ENCODE data around the gene VRK1.

The VRK1 gene

DNA sequence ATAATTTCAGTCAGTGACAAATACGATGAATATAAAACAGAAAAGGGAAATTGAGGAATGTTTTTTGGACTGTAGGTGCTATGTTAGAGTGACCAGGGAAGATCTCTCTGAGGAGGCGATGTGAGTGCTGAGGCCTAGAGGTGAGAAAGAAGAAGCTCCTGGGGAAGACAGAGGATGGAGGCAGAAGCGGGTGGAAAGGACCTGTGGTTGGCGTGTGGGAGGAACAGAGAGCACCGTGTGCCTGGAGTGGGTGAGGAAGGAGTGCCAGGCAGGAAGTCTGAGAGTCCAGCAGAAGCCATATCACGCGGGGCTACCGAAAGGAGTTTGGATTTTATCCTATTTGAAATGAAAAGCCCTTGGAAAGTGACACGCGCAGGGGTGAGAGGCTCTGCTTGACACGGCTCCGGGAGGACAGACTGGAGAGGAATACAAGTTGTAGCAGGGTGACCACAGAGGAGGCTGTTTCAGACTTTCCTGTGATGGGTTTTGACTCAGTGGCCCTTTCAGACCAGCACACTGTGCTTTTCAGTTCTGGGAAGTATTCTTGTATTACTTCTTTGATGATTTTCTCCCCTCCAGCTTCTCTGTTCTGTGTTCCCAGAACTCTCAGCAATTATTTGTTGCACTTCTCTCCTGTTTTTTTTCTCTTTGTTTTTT lies 96.9 kb downstream of the VRK1 start:
- H3K9me3 ChIP-seq (ENCODE audit: insufficient read depth, low read length) = no peaks in the 10 kb centered on the region
- no peaks in the 10 kb centered on the region for H3K27me3 ChIP-seq (ENCODE audit: low read length)
- no peaks in the 10 kb centered on the region for H3K36me3 ChIP-seq (ENCODE audit: low read length)
- no peak for TF ChIP-seq EZH2phosphoT487 (conservative IDR thresholded peaks at IDR 0.05; ENCODE audit: low read length)
- TF ChIP-seq, protein P1, sequence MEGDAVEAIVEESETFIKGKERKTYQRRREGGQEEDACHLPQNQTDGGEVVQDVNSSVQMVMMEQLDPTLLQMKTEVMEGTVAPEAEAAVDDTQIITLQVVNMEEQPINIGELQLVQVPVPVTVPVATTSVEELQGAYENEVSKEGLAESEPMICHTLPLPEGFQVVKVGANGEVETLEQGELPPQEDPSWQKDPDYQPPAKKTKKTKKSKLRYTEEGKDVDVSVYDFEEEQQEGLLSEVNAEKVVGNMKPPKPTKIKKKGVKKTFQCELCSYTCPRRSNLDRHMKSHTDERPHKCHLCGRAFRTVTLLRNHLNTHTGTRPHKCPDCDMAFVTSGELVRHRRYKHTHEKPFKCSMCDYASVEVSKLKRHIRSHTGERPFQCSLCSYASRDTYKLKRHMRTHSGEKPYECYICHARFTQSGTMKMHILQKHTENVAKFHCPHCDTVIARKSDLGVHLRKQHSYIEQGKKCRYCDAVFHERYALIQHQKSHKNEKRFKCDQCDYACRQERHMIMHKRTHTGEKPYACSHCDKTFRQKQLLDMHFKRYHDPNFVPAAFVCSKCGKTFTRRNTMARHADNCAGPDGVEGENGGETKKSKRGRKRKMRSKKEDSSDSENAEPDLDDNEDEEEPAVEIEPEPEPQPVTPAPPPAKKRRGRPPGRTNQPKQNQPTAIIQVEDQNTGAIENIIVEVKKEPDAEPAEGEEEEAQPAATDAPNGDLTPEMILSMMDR (IDR thresholded peaks at IDR 0.05; ENCODE audit: insufficient read depth, low read length, poor library complexity, severe bottlenecking) = no peak
- no peak overlapping the region for H2AFZ ChIP-seq (ENCODE audit: low read depth, low read length, severe bottlenecking)
- no peaks in the 10 kb centered on the region for H3F3A ChIP-seq (ENCODE audit: insufficient read depth)
- H3K27ac ChIP-seq (ENCODE audit: low read depth, low read length) = no peak overlapping the region
- no peaks in the 10 kb centered on the region for H4K20me1 ChIP-seq (ENCODE audit: low read depth, low read length)
- H3K4me3 ChIP-seq (ENCODE audit: insufficient read depth, low read length, poor library complexity, severe bottlenecking) = no peak overlapping the region
- H3K9me2 ChIP-seq (replicated peaks; ENCODE audit: insufficient read depth, low read length) = no peaks in the 10 kb centered on the region
- H3K79me2 ChIP-seq (ENCODE audit: insufficient read depth, low read length) = no peaks in the 10 kb centered on the region
- H3K9ac ChIP-seq (ENCODE audit: low read length) = no peak overlapping the region
- no peak overlapping the region for H3K4me2 ChIP-seq (ENCODE audit: low read depth, low read length, poor library complexity, severe bottlenecking)

DNA sequence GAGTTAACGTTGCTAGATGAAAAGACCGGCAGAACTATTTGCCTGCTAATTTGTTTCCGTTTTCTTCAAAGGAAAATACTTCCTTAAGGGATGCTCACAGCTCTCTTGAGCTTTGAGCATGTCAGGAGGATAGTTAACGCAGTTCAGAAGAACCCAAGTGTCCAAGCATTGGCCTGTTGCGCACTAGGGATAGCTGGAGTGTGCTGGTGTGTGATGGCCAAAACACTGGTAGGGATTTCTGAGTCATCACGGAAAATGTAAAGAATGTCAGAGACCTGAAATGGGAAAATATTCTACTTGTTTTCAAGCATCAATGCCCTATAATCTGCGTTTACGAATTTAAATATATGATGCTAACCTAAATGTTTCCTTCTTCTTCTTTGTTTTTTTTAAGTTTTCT lies 97.8 kb downstream of the VRK1 start:
- H3K27ac ChIP-seq (ENCODE audit: low read depth, low read length) = no peak overlapping the region
- H3F3A ChIP-seq (ENCODE audit: insufficient read depth) = no peaks in the 10 kb centered on the region
- H3K9me3 ChIP-seq (ENCODE audit: insufficient read depth, low read length) = no peaks in the 10 kb centered on the region
- H3K9me2 ChIP-seq (replicated peaks; ENCODE audit: insufficient read depth, low read length) = no peaks in the 10 kb centered on the region
- no peaks in the 10 kb centered on the region for H3K36me3 ChIP-seq (ENCODE audit: low read length)
- H2AFZ ChIP-seq (ENCODE audit: low read depth, low read length, severe bottlenecking) = no peak overlapping the region
- no peak overlapping the region for H3K4me2 ChIP-seq (ENCODE audit: low read depth, low read length, poor library complexity, severe bottlenecking)
- H3K27me3 ChIP-seq (ENCODE audit: low read length) = no peaks in the 10 kb centered on the region
- no peak overlapping the region for H3K4me3 ChIP-seq (ENCODE audit: insufficient read depth, low read length, poor library complexity, severe bottlenecking)
- H3K79me2 ChIP-seq (ENCODE audit: insufficient read depth, low read length) = no peaks in the 10 kb centered on the region
- TF ChIP-seq, protein P1 (IDR thresholded peaks at IDR 0.05; ENCODE audit: insufficient read depth, low read length, poor library complexity, severe bottlenecking) = no peak
- TF ChIP-seq EZH2phosphoT487 (conservative IDR thresholded peaks at IDR 0.05; ENCODE audit: low read length) = no peak
- no peak overlapping the region for H3K9ac ChIP-seq (ENCODE audit: low read length)
- H4K20me1 ChIP-seq (ENCODE audit: low read depth, low read length) = no peaks in the 10 kb centered on the region

DNA sequence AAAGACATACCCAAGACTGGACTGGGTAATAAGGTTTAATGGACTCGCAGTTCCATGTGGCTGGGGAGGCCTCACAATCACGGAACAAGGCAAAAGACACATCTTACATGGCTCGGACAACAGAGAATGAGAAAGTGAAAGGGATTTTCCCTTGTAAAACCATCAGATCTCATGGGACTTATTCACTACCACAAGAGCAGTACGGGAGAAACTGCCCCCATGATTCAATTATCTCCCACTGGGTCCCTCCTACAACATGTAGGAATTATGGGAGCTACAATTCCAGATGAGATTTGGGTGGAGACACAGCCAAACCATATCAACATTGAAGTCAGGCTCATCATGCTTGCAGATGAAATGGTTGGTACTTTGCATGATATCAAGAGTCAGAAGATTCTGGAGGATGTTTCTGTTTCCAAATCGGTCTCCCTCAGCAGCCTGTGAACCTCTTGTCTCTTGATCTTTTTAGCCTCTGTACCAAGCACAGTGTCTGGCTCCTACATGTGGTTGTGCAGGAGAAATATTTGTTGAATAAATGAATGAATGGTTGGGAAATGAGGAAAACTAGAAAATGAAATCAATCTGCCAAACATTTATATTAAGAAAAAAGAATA lies 98.6 kb downstream of the VRK1 start:
- no peak overlapping the region for H3K4me2 ChIP-seq (ENCODE audit: low read depth, low read length, poor library complexity, severe bottlenecking)
- no peaks in the 10 kb centered on the region for H3K79me2 ChIP-seq (ENCODE audit: insufficient read depth, low read length)
- no peaks in the 10 kb centered on the region for H3K9me2 ChIP-seq (replicated peaks; ENCODE audit: insufficient read depth, low read length)
- no peaks in the 10 kb centered on the region for H4K20me1 ChIP-seq (ENCODE audit: low read depth, low read length)
- H3F3A ChIP-seq (ENCODE audit: insufficient read depth) = no peaks in the 10 kb centered on the region
- no peak overlapping the region for H3K27ac ChIP-seq (ENCODE audit: low read depth, low read length)
- no peaks in the 10 kb centered on the region for H3K9me3 ChIP-seq (ENCODE audit: insufficient read depth, low read length)
- TF ChIP-seq, protein P1 (IDR thresholded peaks at IDR 0.05; ENCODE audit: insufficient read depth, low read length, poor library complexity, severe bottlenecking) = no peak
- no peak for TF ChIP-seq EZH2phosphoT487 (conservative IDR thresholded peaks at IDR 0.05; ENCODE audit: low read length)
- no peak overlapping the region for H3K9ac ChIP-seq (ENCODE audit: low read length)
- no peaks in the 10 kb centered on the region for H3K36me3 ChIP-seq (ENCODE audit: low read length)
- H2AFZ ChIP-seq (ENCODE audit: low read depth, low read length, severe bottlenecking) = no peak overlapping the region
- H3K27me3 ChIP-seq (ENCODE audit: low read length) = no peaks in the 10 kb centered on the region
- no peak overlapping the region for H3K4me3 ChIP-seq (ENCODE audit: insufficient read depth, low read length, poor library complexity, severe bottlenecking)
